ENCODE measurements around the gene GFI1.

- TF ChIP-seq POLR2A (IDR thresholded peaks at IDR 0.05) (no peak), CTCF (IDR thresholded peaks at IDR 0.05) (no peak), EP300 (IDR thresholded peaks at IDR 0.05) (no peak)
Observed at GRCh38 chr1:92446546-92446945, 40.2 kb downstream of the GFI1 start.
